HT1080 (cell line): ENCODE results near the gene SMG6. TPM values are rescaled to one million over a fixed set of nuclear protein-coding genes. Genes with fewer than 3 reads are reported as not detected.
A peak's percentile ranks its signal among the peaks of the same experiment; 100 is the strongest.

ENCODE experiments used
- DNase-seq: peaks from one replicate; pipeline ENCODE4 v3.0.0-alpha.2; 2015; ENCODE audit warnings: low read depth
- total RNA-seq: library from RNA; depleted of rRNA; stranded (reverse); fragments of >200 nt; shearing (Covaris generic); gene quantifications from 2 replicates; pipeline ENCODE4 v1.2.3, GENCODE V29; 2014

SMG6 gene
- total RNA-seq, 1 experiment from 2014 or later: 43.9 TPM

DNA sequence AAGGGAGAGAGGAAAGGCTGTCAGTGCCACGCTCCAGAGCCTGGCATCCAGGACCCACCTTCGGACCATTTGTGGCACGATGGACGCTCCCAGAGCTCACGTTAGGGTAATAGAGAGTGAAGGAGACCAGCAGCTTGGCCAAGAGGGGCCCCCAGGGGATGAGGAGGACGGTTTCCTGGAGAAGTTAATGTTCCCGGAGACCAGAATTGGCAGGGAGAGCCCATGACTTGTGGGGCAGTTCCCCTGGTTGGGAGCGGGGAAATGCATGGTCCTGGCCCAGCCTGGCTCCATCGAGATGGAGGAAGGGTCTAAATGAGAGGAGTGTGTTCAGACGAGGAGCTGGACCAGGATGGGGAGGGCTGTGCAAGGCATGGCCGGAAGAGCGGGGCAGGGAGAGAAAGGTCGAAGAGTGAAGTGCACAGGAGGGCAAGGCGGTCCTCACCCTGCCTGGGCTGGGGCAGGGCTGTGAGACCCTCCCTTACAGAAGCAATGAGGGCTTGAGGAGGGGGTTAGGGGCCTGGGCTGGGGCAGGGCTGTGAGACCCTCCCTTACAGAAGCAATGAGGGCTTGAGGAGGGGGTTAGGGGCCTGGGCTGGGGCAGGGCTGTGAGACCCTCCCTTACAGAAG is 251.5 kb downstream of the SMG6 start:
- DNase-seq: no peak

- DNase-seq: no peak
Observed at GRCh38 chr17:2051061-2051932, 252.3 kb downstream of the SMG6 start.

DNA sequence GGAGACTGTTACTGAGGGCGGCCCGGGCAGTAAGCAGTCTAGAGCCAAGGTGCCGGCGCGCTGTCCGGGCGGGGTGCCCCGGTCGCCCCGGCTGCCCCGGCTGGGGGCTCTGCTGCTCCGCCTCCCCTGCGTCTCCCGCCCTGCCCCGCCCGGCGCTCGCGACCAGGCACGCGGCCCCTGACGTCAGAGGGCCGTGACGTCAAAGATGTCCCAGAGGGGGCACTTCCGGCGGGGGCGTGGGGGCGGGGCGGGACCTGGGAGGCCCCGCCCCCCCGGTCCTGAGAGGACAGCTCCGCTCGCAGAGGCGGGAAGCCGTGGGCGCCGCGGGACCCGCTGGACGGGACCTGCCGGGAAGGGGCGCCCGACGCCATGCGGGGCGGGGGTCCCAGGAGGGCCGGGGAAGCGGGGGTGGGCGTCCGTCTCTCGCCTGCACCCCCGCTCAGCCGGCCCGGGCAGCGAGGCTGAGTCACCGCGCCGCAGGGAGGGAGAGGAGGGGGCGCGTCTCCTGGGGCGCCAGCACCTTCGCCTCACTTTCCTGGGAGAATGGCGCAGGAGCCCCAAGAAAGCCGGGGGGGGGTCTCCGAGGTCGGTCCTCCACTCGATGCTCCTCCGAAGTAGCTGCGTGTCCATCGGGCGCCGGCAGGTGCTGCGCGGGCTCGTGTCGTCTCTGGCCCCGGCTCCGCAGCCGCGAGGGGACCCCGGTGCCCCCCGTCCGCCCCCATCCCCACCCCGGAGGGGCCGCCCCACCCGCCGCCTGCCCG is 253.1 kb downstream of the SMG6 start:
- no peak for DNase-seq

- no peak for DNase-seq
Observed at GRCh38 chr17:2049333-2050299, 254.0 kb downstream of the SMG6 start.

DNA sequence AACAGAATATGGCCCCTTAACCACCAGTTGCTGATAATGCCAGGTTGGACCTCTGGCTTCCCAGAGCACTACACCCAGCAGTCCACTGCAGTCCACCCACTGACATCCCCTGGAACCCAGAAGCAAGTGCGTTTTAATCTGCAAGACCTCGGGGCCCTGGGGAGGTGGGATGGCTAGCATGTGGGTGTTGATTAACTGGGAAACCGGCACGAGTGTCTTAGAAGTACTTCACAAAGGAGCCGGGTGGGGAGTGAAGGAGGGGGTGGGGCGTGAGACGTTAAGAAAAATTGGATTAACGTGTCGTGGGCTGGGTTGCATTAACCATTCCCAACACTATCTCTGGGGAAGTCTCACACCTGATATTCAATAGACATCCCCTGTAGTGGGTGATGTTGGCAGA is 254.8 kb downstream of the SMG6 start:
- no peak for DNase-seq

DNA sequence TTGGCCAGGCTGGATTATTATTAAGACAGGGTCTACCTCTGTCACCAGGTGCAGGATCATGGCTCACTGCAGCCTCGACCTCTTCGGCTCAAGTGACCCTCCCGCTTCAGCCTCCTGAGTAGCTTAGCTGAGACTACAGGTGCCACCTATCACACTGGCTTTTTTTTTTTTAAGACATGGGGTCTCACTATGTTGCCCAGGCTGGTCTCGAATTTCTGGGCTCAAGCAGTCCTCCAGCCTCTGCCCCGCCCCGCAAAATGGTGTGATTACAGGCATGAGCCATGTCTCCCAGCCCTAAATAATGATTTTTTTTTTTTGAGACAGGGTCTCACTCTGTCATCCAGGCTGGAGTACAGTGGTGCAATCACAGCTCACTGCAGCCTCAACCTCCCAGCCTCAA is 256.0 kb downstream of the SMG6 start:
- DNase-seq: no peak

GRCh38 chr17:2044263-2044894 is 259.2 kb downstream of the SMG6 start:
- DNase-seq: no peak

- DNase-seq: peak; percentile 66
Observed at GRCh38 chr17:2043785-2044184, 259.8 kb downstream of the SMG6 start.

- DNase-seq: no peak
Observed at GRCh38 chr17:2042933-2043332, 260.7 kb downstream of the SMG6 start.

GRCh38 chr17:2042390-2042847 is 261.2 kb downstream of the SMG6 start:
- no peak for DNase-seq

DNA sequence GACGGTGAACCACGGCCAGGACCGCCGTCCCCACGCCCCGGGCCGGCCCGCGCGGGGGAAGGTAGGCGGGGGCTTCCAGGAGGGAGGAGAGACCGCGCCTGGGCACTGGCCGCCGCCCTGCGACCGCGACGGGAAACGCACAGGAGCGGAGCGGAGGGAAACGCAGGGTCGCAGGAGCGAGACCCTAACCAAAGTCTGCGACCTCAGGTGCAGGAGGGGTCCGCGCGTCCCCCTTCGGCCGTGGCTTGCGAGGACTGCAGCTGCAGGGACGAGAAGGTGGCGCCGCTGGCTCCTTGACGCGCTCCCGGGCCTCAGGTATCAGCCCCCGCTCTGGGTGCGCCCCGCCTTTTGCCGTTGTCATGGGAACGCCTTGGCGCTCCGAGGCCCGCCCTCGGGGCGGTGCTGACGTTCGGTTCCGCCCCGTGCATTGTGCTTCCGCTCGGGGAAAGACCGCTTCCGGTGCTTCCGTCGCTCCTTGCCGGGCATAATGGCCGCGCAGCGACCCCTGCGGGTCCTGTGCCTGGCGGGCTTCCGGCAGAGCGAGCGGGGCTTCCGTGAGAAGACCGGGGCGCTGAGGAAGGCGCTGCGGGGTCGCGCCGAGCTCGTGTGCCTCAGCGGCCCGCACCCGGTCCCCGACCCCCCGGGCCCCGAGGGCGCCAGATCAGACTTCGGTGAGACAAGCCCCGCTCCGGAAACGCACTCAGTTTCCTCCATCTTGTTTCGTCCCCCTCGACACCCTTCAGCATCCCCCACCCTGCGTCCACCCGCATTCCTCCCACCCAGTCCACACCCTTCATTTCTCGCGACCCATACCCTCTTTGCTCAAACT is 261.8 kb downstream of the SMG6 start, which contains the start of gene OVCA2:
TSS of gene OVCA2 (plus strand) at position 462 of the 829 bp plus-strand sequence. CDS start at position 488, 26 bp downstream.
- peak; percentile 90 for DNase-seq

GRCh38 chr17:2040942-2041560 is 262.5 kb downstream of the SMG6 start:
- no peak for DNase-seq

GRCh38 chr17:2040219-2040827 is 263.3 kb downstream of the SMG6 start:
- no peak for DNase-seq

DNA sequence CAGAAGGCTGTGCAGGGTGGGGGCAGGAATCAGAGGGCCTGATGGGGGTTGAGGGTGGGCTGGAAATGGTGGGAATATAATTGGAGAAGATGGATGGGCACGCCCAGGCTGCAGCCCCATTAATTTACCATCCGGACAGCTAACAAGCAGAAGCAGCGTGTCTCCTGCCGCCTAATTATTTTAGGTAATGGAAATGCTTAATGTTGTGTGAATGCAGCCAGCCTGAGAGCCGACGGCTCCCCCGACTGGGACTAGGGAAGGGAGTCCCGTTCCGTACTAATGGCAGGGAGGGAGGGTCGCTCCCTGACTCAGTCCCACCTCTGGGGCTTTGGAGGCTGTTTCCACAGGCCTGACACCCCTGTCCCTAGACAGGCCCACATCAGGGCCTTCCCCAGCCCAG is 266.4 kb downstream of the SMG6 start:
- DNase-seq: no peak

DNA sequence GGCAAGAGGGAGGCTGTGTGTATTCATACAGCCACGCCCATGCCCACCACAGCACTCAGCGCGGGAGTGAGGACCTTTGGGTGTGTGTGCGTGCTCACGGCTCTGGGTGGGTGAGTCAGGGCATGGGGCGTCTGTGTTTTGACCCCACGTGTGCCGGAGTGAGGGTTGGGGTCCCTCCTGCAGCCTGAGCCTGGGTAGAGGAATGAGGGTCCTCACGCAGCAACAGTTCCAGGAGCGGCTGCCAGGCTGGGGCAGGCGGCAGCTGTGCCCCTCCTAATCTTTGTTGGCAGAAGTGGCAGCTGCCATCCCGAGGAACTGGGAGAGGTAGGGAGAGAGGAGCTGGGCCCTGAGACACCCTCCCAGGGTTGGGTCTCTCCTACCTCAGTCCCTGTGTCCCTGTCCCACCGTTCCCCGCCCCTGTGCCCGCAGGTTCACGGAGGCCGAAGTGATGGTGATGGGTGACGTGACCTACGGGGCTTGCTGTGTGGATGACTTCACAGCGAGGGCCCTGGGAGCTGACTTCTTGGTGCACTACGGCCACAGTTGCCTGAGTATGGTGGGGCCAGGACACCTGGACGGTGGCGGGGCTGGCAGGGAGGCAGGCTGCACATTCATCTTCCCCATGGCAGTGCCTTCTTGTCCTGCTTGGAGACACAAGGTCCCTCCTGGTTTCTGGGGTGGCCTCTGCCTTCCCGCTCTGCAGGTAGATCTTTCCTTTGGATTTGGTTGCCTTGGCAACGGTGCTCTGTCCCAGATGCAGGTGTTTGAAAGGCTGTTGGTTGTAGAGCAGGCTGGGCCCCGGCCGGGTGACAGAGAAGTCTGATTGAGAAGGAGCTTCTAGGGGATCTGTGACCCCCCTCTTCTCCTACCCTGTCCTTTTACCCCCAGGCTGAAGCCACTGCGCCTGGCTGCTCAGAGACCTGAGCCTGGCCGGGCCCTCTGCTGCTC is 267.8 kb downstream of the SMG6 start:
- no peak for DNase-seq

GRCh38 chr17:2034806-2035540 is 268.6 kb downstream of the SMG6 start:
- DNase-seq: peak; percentile 50
